Activated CD8-positive, alpha-beta memory T cell treated with anti-CD3 and anti-CD28 coated beads, Interleukin-2, amount 50 U/mL, for 4 hours (primary cell): ENCODE measurements around the gene PDK2.
A peak's percentile ranks its signal among the peaks of the same experiment; 100 is the strongest.

ENCODE experiments used
- DNase-seq: peaks from one replicate; pipeline ENCODE4 v3.0.0-alpha.2; 2020

The PDK2 gene

DNA sequence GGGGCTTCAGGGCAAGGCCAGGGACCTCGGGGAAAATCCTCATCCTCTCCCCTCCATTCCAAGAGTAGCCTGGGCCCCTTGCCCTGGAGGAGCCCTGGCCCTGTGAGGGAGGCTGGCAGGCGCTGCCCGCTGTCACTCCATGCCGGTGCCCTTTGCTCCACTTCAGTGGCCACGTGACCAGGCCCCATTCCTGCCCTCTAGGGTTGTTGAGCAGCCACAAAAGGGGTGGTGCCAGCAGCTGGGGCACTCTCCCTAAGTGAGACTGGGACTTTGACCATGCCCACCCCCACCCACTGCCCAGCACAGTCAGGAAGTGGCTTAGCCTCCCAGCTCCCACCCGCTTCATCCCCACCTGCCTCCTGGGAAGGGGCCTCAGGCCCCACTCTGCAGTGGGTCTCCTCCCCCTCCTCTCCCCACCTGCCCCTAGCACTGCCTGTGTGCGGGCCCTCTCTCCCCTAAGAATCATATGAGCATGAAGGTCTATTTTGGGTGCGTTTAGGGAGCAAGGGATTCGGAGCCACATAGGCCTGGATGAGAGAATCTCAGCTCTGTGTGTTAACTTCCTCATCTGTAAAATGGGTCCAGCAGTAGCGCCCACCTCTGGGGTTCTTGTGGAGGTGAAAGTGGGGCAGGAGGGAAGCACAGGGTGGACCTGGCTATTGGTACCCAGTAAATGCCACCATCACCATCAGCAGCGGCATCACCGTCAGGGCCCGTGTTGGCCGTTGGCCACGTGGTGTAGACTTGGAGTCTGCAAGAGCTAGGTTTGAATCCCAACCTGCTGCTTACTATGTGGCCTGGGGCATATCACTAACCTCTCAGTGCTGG, 7.2 kb downstream of the PDK2 start:
- no peak for DNase-seq

DNA sequence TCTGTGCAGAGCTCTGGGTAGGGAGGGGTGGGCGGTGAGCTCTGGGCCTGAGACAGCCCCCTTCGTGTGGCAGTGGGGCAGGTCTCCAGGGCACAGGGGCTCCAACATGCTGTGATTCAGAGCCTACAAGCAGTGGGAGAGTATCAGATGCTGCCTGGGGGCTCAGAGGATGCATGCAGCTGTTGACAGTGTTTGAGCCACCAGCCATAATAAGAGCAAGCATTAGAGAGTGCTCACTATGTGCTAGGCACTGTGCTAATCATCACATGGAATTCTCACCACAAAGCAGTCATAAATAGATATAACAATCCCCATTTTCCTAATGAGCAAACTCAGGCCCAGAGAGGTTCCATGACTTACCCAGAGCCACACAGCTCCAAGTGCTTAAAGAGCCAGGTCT, 8.1 kb downstream of the PDK2 start:
- no peak for DNase-seq

DNA sequence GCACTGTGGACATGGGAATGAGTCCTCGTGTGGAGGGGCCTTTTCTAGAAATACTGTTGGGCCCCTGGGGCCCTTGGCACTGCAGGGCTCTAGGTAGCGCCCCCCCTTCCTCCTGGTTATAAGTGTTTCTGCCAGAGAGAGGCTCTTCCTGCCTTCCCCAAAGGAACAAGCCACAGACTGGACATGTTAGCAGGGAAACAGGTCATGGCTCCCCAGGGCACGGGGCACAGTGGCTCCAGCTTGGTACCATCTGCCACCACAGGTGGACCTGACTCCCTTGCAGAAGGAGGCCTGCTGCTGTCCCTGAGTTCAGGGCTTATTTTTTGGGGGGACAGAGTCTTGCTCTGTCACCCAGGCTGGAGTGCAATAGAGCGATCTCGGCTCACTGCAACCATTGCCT, 8.8 kb downstream of the PDK2 start:
- no peak for DNase-seq

DNA sequence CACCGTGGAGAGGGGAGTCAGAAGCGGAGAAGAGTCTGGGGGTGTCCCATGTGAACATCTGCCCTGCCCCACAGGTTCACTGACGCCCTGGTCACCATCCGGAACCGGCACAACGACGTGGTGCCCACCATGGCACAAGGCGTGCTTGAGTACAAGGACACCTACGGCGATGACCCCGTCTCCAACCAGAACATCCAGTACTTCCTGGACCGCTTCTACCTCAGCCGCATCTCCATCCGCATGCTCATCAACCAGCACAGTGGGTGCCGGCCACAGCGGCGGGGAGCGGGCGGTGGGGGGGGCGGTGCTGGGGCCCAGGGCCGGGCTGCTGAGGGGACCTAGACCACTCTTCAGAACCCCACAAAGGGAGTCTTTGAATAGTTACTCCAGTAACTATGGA, 10.7 kb downstream of the PDK2 start:
- DNase-seq: no peak

DNA sequence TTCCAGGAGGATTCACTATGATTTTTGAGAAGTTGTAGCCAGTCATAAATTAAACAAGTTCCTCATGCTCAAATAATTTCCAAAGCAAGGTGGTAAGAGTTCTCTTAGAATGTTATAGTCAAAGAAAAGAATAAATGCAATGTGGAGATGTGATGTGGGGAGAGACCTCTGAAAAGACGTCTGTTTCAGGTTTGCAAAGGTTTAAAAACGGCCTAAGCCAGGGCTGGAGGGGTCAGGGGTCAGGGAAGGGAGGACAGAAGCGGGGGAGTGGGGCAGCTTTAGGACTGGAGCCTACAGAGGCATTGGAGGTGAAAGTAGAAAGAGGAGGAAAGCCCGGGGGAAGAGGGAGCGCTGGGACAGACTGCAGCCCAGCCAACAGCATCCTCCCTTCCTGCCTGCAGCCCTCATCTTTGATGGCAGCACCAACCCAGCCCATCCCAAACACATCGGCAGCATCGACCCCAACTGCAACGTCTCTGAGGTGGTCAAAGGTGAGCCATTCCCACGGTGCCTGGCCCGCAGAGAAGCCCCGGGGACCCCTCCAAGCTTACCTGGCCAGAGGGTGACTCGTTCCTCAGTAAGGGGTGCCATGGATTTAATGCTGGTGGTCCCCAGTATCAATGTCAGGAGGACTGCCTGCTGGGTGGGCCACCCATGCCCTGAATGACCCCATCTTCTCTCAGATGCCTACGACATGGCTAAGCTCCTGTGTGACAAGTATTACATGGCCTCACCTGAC, 11.4 kb downstream of the PDK2 start:
- no peak for DNase-seq

DNA sequence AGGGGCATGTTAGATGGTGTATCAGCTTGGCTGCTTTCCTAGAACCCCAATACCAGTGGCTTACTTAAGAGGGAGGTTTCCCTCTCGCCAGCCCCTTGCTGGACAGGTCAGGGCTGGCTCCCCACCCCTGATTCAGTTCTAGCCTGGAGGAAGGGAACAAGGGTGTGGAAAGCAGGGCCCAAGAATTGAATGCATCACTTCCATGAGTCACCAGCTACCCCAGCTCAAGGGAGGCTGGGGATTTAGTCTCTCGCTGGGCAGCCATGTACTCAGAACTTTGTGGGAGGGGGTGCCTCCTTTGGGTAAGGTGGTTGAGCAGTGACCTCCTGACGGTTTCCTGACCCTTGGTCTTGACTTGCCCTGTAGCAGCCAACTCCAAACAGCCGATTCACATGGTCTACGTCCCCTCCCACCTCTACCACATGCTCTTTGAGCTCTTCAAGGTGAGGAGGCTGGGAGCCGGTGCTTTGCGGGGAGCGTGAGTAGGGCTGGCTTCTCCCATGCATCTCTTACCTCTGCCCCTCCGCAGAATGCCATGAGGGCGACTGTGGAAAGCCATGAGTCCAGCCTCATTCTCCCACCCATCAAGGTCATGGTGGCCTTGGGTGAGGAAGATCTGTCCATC, 12.8 kb downstream of the PDK2 start:
- DNase-seq: no peak

DNA sequence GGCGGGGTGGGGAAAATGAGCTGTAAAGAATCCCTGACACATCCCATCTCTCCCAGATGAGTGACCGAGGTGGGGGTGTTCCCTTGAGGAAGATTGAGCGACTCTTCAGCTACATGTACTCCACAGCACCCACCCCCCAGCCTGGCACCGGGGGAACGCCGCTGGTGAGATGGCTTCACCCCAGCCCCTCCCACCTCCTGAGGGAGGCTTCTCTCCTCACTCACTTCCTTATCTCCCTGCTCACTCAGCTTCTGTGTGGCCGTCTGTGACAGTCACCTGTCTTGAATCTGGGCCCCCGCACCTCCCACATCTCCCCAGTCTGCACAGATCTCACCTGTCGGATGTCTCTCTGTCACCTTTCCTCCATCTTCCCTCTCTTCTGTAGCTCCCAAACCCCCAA, 13.4 kb downstream of the PDK2 start:
- no peak for DNase-seq

DNA sequence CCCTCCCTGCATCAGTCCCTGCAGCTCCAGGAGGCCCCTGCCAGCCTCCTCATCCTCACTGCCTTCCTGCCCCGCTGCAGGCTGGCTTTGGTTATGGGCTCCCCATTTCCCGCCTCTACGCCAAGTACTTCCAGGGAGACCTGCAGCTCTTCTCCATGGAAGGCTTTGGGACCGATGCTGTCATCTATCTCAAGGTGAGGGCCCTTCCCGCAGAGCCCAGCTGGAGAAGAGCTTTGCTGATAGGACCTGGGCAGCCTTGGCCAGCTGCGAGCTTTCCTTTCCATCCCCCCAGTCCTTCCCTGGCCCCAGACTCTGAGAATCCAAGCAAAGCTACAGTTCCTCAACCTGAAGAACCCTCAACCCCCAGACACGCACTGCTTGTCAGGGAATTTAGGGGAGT, 14.1 kb downstream of the PDK2 start:
- DNase-seq: no peak

DNA sequence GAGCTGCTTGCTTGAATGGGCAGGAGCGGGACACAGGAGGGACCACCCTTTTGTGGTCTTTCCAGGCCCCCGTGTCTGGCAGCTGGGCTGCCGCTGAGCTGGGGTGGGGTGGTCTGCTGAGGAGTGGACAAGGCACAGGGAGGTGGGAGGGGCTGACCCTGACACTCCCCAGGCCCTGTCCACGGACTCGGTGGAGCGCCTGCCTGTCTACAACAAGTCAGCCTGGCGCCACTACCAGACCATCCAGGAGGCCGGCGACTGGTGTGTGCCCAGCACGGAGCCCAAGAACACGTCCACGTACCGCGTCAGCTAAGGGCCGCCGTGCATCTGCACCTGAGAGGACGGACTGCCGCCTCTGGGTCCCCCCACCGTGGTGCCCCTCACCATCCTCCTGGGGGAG, 14.6 kb downstream of the PDK2 start:
- no peak for DNase-seq

DNA sequence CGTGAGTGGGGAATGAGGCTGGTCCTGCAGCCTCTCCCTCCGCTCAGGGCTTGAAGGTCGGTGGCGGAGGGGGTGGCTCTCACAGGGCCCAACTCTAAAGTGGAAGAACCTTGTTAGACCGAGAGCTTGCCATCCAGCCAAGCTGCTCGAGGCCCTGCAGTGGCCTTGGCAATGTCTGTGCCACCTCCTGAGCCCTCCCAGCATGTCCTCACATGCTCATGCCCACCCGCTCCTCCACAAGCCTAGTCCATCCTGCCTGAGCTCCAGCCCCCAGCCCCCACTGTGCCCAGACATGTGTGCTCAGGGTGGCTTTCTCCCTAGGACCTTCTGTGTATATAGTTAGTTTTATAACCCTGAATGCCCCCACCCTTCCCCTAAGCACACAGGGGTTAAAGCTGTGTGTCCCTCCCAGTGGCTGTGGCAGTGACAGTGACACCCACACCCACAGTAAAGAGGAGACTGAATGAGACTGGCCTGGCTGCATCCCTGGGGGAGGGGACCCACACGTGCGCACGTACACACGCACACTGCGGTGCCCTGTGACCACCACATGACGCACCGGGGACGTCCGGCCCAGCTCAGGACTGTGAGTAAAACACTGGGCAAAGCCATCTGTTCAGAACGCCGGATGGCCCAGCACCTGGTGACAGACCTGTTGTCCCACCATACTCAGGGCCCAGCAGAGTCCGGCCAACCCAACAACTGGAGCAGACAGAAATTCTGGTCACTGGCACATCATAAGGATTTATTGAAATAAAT, 15.6 kb downstream of the PDK2 start:
- DNase-seq: no peak

DNA sequence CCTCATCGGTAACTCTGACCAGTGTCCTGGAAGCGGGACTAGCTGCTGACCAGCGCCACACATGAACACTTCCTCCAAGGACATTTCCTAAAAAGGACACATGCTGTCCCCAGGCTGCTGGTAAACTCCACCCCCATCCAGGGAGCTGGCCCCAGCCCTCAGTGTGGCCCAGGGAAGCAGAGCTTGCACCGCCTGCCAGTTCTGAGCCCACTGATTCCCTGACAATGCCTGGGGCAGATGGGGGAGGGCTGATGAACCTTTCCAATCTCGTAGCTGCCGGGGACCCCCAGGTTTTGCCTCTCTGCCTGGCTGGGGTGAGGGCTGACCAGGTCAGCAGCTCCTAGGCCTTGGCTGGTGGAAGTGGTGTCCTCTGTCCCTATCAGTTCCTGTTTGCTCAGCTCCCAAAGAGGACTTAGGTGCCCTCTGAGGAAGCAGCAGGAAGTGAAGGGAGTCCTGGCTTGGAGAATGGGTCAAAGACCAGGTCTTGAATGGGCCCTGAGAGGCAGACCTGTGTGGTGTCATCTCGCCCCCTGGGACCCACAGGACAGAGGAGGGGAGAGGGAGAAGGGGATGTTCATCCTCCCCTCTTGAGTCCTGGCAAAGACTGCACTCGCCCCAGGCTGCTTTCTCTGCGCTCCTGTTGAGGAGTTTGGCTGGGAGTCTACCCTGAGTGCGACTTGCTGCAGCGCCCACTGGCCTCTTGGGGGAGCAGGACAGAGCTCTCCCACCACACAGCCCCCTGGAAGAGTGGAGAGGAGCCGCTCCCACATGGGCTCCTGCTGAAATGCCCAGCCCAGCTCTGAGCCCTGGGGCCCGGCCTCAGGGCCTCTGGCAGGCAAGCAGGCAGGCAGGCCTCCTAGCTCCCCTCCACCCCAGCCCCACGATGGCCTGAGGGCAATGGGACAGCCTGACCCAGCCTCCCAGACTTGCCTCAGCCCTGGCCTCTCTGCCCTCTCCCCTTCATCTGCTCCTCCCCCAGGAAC, 16.8 kb downstream of the PDK2 start:
- DNase-seq: no peak

DNA sequence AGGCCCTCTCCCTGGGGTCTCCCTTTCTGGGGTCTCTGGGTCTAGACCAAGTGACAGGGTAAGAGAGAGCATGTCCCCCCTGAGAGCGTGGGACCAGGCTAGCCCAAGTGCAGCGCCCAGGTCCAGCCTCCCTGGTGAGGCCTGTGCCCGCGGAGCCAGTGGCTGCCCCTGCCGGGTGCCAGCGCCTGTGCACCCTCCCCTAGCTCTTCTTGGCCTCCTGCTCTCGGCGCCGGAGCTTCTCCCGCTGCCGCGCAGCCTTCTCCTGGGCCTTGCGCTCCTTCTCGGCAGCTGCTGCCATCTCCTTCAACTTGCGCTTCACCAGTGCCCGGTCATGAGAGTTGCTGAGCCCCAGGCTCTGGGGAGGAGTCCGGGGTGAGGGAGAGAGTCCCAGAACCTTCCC, 17.5 kb downstream of the PDK2 start:
- DNase-seq: no peak

DNA sequence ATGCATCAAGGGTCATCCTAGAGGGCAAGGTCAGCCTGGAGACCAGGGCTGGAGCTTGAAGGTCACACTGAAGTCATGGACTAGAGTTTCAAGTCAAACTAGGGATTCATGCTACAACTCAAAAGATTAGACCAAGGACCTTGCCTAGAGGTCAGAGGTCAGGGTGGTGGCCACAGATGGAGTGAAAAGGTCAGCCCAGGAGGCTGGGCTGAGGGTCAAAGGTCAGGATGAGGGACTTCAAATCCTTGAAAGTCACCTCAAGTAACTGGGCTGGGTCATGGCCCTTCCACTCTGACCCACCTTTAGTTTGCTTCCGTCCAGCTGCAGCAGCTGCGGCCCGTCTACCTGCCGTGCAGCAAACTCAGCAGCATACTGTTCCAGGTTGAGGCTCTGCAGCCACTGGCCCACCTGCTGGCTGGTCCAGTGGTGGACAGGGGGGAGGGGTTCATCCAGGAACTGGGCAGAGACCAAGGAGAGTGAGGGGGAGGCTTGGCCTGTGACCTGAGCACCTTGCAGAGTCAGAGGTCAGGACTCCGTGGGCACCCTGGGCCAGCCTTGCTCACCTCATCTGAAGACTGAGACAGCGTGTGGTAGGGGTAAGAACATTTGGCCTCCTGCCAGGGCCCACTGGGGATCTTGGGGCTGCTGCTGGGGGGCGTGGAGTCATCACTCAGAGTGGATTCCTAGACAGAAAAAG, 18.6 kb downstream of the PDK2 start:
- no peak for DNase-seq

DNA sequence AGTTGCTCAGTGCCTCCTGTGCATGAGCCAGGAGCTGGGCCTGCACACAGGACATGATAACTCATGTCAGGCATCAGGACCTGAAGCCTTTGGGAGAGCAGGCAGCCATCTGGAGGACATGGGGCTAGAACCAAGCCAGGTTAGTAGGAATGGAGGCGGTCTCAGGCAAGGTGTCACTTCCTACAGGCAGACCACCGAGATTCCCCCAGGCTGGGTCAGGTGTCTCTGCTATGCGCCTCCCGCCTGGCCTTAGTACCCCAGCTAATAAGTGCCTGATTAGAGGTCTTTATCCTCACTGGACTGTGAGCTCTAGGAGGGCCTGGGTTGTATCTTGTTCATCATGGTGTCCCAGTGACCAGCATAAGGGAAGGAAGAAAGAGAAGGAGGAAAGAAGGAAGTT, 19.2 kb downstream of the PDK2 start:
- no peak for DNase-seq

DNA sequence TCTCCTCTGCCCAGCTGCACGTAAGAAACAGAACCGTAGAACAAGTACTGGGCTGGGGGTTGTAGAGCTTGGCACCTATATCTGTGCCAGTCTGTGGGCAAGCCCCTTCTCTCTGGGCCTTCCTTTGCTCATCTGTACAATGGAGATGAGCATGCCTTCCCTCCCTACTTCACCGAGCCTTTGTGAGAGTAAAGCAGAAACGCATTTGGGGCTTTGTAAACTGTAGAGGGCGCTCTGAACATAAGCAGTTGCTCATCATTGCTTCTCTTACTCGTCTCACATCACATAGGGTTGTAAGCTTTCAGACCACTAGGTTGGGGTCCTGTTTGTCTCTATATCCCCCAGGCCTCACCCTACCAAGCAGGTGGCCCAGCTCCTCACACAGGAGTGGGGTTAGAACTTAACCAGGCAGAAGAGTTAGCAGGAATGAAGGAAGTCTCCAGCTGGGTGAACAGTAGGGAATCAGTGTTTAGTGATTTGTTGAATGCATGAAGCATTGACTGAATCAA, 19.8 kb downstream of the PDK2 start:
- no peak for DNase-seq

DNA sequence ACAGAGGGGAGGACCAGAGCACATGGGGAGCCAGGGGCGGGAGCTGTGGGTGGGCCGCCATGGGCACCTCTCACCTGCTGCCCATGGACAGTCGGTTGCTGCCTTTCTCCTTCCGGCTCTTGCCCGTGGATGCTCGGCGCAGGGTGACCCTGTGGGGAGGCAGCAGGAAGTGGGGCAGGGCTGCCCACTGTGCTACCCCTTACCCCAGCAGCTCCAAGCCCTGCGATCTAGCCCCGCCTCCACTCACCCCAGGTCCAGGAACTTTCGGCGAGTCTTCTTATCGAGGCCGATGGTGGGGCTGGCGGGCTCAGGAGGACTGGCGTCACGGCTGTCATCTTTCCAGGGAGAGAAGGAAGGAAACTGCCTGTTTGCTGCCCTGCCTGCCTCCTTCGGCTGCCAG, 20.6 kb downstream of the PDK2 start:
- no peak for DNase-seq

DNA sequence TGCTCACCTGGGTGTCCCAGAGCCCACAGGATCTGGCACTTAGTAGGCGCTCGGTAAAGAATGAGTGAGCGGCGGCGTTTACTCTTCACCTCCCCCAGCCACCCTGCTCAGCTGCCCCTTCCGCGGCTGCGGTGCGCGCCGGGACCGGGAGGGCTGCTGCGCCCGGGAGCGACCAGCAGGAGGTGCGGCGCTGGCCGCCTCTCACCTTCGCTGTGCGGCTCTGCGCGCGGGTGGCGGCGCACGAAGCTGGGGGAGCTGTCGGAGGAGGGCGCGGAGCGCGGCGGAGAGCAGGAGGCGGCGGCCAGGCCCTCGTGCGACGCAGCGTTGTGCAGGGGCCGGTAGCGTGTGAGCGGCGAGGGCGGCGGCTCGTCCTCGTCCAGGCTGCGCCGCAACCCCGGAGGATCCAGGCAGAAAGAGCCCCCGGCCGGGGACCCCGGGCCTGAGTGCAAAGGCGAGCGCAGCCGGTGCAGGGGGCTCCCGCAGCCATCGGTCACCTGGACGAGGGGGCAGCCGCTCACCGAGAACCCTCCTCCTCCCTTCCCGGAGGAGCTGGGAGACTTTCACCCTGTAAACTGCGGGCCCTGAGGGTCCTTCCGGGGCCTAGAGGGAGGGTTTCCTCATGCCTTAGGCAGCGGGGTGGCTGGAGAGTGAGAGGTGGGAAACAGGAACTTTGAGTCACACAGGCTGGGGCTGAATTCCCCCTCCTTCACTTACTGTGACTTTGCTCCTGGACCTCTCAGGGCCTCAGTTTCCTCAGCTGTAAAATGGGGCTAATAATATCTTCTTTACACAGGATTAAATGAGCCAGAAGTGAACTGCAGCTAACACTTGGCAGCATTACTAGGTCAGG, 22.3 kb downstream of the PDK2 start:
- DNase-seq: peak; percentile 66

DNA sequence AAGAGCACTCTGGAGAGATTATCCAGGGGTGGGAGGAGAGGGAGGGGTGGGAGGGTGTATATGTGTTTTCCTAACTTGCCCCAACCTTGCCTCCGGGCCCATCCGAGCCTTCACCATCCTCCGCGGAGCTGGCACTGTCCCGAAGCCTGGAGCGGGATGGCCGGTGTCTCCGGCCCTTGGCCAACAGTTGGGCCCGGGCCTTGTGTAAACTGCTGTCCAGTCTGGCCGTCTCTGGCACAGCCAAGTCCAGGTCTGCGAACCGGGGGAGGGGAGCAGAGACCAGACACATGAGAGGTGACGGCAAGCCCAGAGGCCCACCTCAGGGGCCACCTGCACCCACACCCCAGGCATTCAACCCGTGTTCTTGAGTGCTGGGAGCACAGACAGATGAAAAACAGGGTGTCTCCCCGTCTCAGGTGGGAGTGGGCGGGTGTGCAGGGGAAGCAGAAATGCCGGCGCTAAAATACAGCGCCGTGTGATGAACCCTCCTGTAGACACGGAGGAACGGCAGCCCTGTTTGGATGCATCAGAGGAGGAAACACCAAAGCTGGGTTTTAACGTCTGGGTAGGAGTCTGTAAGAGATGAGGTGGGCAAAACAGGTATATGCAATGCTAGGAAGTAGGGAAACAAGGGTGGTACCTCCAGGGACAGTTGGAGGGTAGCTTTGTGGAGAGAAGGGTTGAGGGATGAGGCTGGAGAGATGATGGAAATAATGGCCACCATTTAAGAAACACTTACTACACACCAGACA, 23.1 kb downstream of the PDK2 start:
- DNase-seq: no peak

DNA sequence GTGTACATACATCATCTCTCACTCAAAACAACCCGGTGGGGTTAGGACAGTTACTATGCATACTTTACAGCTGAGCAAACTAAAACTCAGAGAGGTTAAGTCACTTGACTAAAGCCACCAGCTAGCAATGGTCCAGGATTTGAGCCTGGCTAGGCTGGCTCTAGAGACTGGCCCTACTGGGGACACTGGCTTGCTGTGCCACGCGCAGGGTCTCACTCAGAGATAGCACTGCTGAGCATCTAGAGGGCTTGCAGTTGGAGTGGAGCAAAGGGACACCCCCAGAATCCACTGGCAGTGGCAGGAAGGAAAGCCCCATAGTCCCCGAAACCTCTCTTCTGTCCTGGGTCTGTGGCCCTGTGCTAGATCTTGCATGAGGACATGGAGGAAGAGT, 23.7 kb downstream of the PDK2 start:
- no peak for DNase-seq
